ENCODE results near the gene POTEI. TPM values are rescaled to one million over a fixed set of nuclear protein-coding genes. Genes with fewer than 3 reads are reported as not detected.
"Not testable (repeated sequence)": the region's sequence is repeated elsewhere in the genome, so short reads cannot be mapped to it uniquely, and the experiment has no call there.

Gene POTEI
- total and polyA plus RNA-seq, 5 donors from 2014 or later = not detected

DNA sequence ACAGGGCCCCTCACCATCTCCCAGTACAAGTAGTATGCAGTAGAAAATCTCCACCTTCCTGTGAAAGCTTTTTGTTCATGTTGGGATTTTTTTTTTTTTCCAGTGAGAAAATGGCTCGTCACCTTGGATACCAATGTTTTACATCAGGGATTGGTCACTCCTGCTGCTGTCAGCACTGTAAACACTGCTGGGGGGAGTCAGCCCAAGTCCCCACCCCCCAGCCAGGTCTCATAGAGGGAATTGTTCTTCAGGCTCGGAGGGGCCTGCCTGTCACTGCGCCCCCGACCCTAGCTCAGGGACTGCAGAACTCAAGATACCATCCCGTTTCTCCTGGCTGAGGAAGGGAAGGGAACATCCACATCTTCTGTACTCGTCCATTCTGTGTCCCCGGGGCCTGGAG is 11.9 kb upstream of the POTEI start, which contains the start of gene CFC1B:
TSS of gene CFC1B (plus strand) at position 231 of the 400 bp plus-strand sequence. CDS start 263 bp downstream, outside the sequence.
- not testable (repeated sequence) for H3K27me3 ChIP-seq (ENCODE audit: control insufficient read depth, insufficient read depth, low read length); H3K4me3 Mint-ChIP-seq; H3K36me3 Mint-ChIP-seq; ATAC-seq (ENCODE audit: low read depth in 2 of 2); H3K9me3 Mint-ChIP-seq; H3K27ac Mint-ChIP-seq; H3K4me1 ChIP-seq (ENCODE audit: control insufficient read depth, insufficient read depth, low read length, poor library complexity, severe bottlenecking); DNase-seq; H3K9me3 ChIP-seq (ENCODE audit: control insufficient read depth in 2 of 2, low read length in 2 of 2); H3K36me3 ChIP-seq (ENCODE audit: control insufficient read depth, insufficient read depth, low read length); H3K27me3 Mint-ChIP-seq; H3K4me1 Mint-ChIP-seq; H3K4me3 ChIP-seq (ENCODE audit: low read depth, low read length); H3K27ac ChIP-seq (ENCODE audit: insufficient read depth, low read length, poor library complexity, severe bottlenecking)

GRCh38 chr2:130518516-130519106 is 9.5 kb upstream of the POTEI start:
- not testable (repeated sequence) for H3K27ac ChIP-seq (ENCODE audit: insufficient read depth, low read length, poor library complexity, severe bottlenecking); H3K4me1 Mint-ChIP-seq; H3K4me1 ChIP-seq (ENCODE audit: control insufficient read depth, insufficient read depth, low read length, poor library complexity, severe bottlenecking); H3K27ac Mint-ChIP-seq; H3K4me3 ChIP-seq (ENCODE audit: low read depth, low read length); ATAC-seq (ENCODE audit: low read depth in 2 of 2); H3K36me3 ChIP-seq (ENCODE audit: control insufficient read depth, insufficient read depth, low read length); H3K4me3 Mint-ChIP-seq; DNase-seq; H3K9me3 Mint-ChIP-seq; H3K36me3 Mint-ChIP-seq; H3K27me3 Mint-ChIP-seq; H3K9me3 ChIP-seq (ENCODE audit: control insufficient read depth in 2 of 2, low read length in 2 of 2); H3K27me3 ChIP-seq (ENCODE audit: control insufficient read depth, insufficient read depth, low read length)

DNA sequence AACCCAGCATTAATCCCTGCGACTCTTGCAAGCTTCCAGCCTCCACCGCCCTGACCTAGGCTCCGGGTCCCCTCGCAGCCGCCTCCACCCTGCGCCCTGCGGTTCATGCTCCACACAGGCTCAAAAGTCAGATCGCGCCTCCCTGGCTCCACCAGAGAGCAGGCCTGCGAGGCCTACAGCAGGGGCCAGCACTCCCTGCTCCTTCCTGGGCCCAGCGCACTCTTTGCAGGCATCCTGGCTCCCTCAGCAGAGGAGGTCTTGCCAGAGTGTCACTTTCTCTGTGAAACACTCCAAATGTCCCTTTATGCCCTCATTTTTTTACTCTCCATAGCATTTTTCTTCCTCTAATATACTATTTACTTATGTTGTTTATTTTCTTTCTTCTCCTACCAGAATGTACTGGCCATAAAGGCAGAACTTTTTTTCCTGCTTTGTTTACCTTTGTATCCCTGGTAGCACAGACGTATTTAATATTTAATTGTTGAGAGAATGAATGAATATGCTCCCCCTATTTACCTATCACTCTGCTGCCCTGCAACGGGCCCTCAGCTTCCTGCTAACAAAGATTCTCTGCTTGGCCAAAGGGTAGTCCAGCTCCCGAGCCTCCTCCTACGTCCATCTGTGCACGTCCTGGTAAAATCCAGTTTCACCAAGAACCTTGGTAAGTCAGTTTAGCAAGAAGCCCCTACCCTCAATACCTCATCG is 2.8 kb upstream of the POTEI start:
- H3K9me3 ChIP-seq (ENCODE audit: control insufficient read depth in 2 of 2, low read length in 2 of 2); H3K27ac ChIP-seq (ENCODE audit: insufficient read depth, low read length, poor library complexity, severe bottlenecking); ATAC-seq (ENCODE audit: low read depth in 2 of 2); DNase-seq; H3K9me3 Mint-ChIP-seq; H3K4me3 Mint-ChIP-seq; H3K4me3 ChIP-seq (ENCODE audit: low read depth, low read length); H3K27me3 Mint-ChIP-seq; H3K36me3 Mint-ChIP-seq; H3K36me3 ChIP-seq (ENCODE audit: control insufficient read depth, insufficient read depth, low read length); H3K27me3 ChIP-seq (ENCODE audit: control insufficient read depth, insufficient read depth, low read length); H3K4me1 Mint-ChIP-seq; H3K4me1 ChIP-seq (ENCODE audit: control insufficient read depth, insufficient read depth, low read length, poor library complexity, severe bottlenecking); H3K27ac Mint-ChIP-seq: not testable (repeated sequence)

- not testable (repeated sequence) for H3K36me3 ChIP-seq (ENCODE audit: control insufficient read depth, insufficient read depth, low read length); H3K9me3 Mint-ChIP-seq; H3K9me3 ChIP-seq (ENCODE audit: control insufficient read depth in 2 of 2, low read length in 2 of 2); H3K4me1 ChIP-seq (ENCODE audit: control insufficient read depth, insufficient read depth, low read length, poor library complexity, severe bottlenecking); H3K4me3 ChIP-seq (ENCODE audit: low read depth, low read length); H3K27me3 Mint-ChIP-seq; ATAC-seq (ENCODE audit: low read depth in 2 of 2); H3K36me3 Mint-ChIP-seq; H3K4me3 Mint-ChIP-seq; H3K27ac Mint-ChIP-seq; H3K27ac ChIP-seq (ENCODE audit: insufficient read depth, low read length, poor library complexity, severe bottlenecking); H3K27me3 ChIP-seq (ENCODE audit: control insufficient read depth, insufficient read depth, low read length); DNase-seq; H3K4me1 Mint-ChIP-seq
Measured at GRCh38 chr2:130510807-130511746, 1.9 kb upstream of the POTEI start.

GRCh38 chr2:130491073-130491472 is 18.1 kb downstream of the POTEI start:
- not testable (repeated sequence) for H3K4me3 ChIP-seq (ENCODE audit: low read depth, low read length); H3K27ac ChIP-seq (ENCODE audit: insufficient read depth, low read length, poor library complexity, severe bottlenecking); H3K27ac Mint-ChIP-seq; ATAC-seq (ENCODE audit: low read depth in 2 of 2); H3K27me3 Mint-ChIP-seq; H3K4me1 ChIP-seq (ENCODE audit: control insufficient read depth, insufficient read depth, low read length, poor library complexity, severe bottlenecking); H3K36me3 ChIP-seq (ENCODE audit: control insufficient read depth, insufficient read depth, low read length); DNase-seq; H3K9me3 ChIP-seq (ENCODE audit: control insufficient read depth in 2 of 2, low read length in 2 of 2); H3K27me3 ChIP-seq (ENCODE audit: control insufficient read depth, insufficient read depth, low read length); H3K36me3 Mint-ChIP-seq; H3K4me1 Mint-ChIP-seq; H3K4me3 Mint-ChIP-seq; H3K9me3 Mint-ChIP-seq

- not testable (repeated sequence) for H3K36me3 Mint-ChIP-seq; ATAC-seq (ENCODE audit: low read depth in 2 of 2); H3K4me3 ChIP-seq (ENCODE audit: low read depth, low read length); H3K4me1 Mint-ChIP-seq; H3K27me3 ChIP-seq (ENCODE audit: control insufficient read depth, insufficient read depth, low read length); H3K36me3 ChIP-seq (ENCODE audit: control insufficient read depth, insufficient read depth, low read length); H3K4me1 ChIP-seq (ENCODE audit: control insufficient read depth, insufficient read depth, low read length, poor library complexity, severe bottlenecking); H3K9me3 Mint-ChIP-seq; H3K4me3 Mint-ChIP-seq; H3K27ac Mint-ChIP-seq; H3K27me3 Mint-ChIP-seq; H3K27ac ChIP-seq (ENCODE audit: insufficient read depth, low read length, poor library complexity, severe bottlenecking); DNase-seq; H3K9me3 ChIP-seq (ENCODE audit: control insufficient read depth in 2 of 2, low read length in 2 of 2)
Measured at GRCh38 chr2:130455413-130455812, 53.7 kb downstream of the POTEI start.

DNA sequence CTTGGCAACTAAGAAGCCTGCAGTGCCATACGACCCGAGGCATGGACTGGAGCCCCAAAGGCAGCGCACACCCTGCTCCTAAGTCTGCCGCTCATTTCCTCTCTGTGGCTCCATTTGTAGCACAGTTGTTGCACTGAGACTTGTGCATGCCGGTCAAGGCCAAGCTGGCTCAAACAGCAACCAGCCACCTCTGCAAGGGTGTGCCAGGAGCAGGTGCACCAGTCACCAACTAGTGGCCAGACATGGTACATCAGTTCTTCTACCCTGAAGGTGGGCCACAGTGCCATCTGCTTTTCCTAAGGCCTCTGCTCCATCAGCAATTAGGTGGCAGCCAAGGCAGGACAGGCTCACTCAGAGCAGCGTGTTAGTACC is 54.4 kb downstream of the POTEI start:
- H3K27me3 ChIP-seq (ENCODE audit: control insufficient read depth, insufficient read depth, low read length); H3K36me3 Mint-ChIP-seq; H3K36me3 ChIP-seq (ENCODE audit: control insufficient read depth, insufficient read depth, low read length); ATAC-seq (ENCODE audit: low read depth in 2 of 2); H3K27ac ChIP-seq (ENCODE audit: insufficient read depth, low read length, poor library complexity, severe bottlenecking); H3K4me3 ChIP-seq (ENCODE audit: low read depth, low read length); DNase-seq; H3K27me3 Mint-ChIP-seq; H3K4me3 Mint-ChIP-seq; H3K4me1 Mint-ChIP-seq; H3K9me3 ChIP-seq (ENCODE audit: control insufficient read depth in 2 of 2, low read length in 2 of 2); H3K27ac Mint-ChIP-seq; H3K4me1 ChIP-seq (ENCODE audit: control insufficient read depth, insufficient read depth, low read length, poor library complexity, severe bottlenecking); H3K9me3 Mint-ChIP-seq: not testable (repeated sequence)
